Aorta (tissue), 5 donors: ENCODE measurements around the gene GIMAP8. TPM values are rescaled to one million over a fixed set of nuclear protein-coding genes. Genes with fewer than 3 reads are reported as not detected.

Experiments used
- ATAC-seq: fragments of 200-7000 bp; cut with Tn5 transposase; one replicate; pipeline ENCODE4 v1.9.1; 2022; ENCODE audit warnings: moderate library complexity; ENCODE audit not compliant: low FRiP score
- DNase-seq, 2 donors: peaks; one replicate each; pipeline ENCODE4 v3.0.0-alpha.2; 2020
- H3K27ac ChIP-seq, 2 donors: one replicate each; pipeline ENCODE4 v1.5.1; 2013; ENCODE audit warnings: low read length in 2 of 2, mild to moderate bottlenecking in 2 of 2, moderate library complexity in 2 of 2, control low read depth in 1 of 2, inconsistent platforms in 1 of 2, low read depth in 1 of 2
- H3K27me3 ChIP-seq, 2 donors: one replicate each; pipeline ENCODE4 v1.6.1; 2013; ENCODE audit warnings: control low read depth in 1 of 2, low read length in 1 of 2, mild to moderate bottlenecking in 1 of 2, moderate library complexity in 1 of 2; ENCODE audit not compliant: insufficient read depth in 2 of 2, control insufficient read depth in 1 of 2
- H3K36me3 ChIP-seq, 2 donors: one replicate each; pipeline ENCODE4 v1.6.1; 2013; ENCODE audit warnings: control low read depth in 1 of 2, low read length in 1 of 2, mild to moderate bottlenecking in 1 of 2; ENCODE audit not compliant: insufficient read depth in 2 of 2, control insufficient read depth in 1 of 2
- H3K4me1 ChIP-seq, 2 donors: one replicate each; pipeline ENCODE4 v1.6.1; 2013; ENCODE audit warnings: low read length in 2 of 2, control low read depth in 1 of 2, mild to moderate bottlenecking in 1 of 2, moderate library complexity in 1 of 2; ENCODE audit not compliant: insufficient read depth in 2 of 2, control insufficient read depth in 1 of 2
- H3K4me3 ChIP-seq, 2 donors: one replicate each; pipeline ENCODE4 v1.5.1; 2013; ENCODE audit warnings: low read length in 2 of 2, control low read depth in 1 of 2, mild to moderate bottlenecking in 1 of 2
- H3K9me3 ChIP-seq: one replicate; pipeline ENCODE4 v1.6.1; 2013; ENCODE audit warnings: mild to moderate bottlenecking, low read length; ENCODE audit not compliant: control insufficient read depth
- WGBS, 2 donors: extraction: QIAGEN DNeasy Blood & Tissue Kit; methylation state at CpG; one replicate each; pipeline ENCODE4 v1.1.7; 2013; 5-methylcytosine and 5-hydroxymethylcytosine counted together
- intact Hi-C, 2 donors: fragments of 100-400 bp; cut with DNase I; formaldehyde crosslinking; loops; one replicate each; pipeline versions ENCODE4 v1.14.2 to v1.15.0; 2022
- polyA plus RNA-seq, 2 donors: library from polyadenylated mRNA; stranded (reverse); fragments of 200-250 nt; gene quantifications; one replicate each; pipeline ENCODE4 v1.2.3, GENCODE V29; 2013
- total RNA-seq, 2 donors: library from RNA; stranded (reverse); fragmentation: NEBNext Ultra II Directional; extraction: Animal tissue kit (Norgen Biotek cat#: 25700); gene quantifications; one replicate each; pipeline ENCODE4 v1.2.1, GENCODE V29; 2021
- donor health status: healthy with polysubstance abuse.
- donor health status: Bipolar disorder and iron deficiency.
- donor health status: DM: no; HTN: no; CAD: no.
- donor health status: DM: no; HTN: no; CAD: no.
- donor health status: DM: yes; HTN: yes; CAD: no.

The GIMAP8 gene
- total and polyA plus RNA-seq, 4 donors = 1.6 to 41.4 (median 13.3) TPM

- no peaks in the 10 kb centered on the region for H3K9me3 ChIP-seq
- ATAC-seq (no peak), DNase-seq (no peak)
- no peaks in the 10 kb centered on the region for H3K27me3 ChIP-seq
- intact Hi-C loops = no loop called here
- H3K36me3 ChIP-seq = no peaks in the 10 kb centered on the region
- WGBS, 2 donors = 57 to 63% methylated on average over 3 of the region's 3 CpGs
- H3K4me1 ChIP-seq = no peaks in the 10 kb centered on the region
- H3K4me3 ChIP-seq = no peak overlapping the region
- H3K27ac ChIP-seq = no peak overlapping the region
These were observed 53.2 kb downstream of the GIMAP8 start for GRCh38 chr7:150503581-150503980.

GRCh38 chr7:150507947-150508602, 57.6 kb downstream of the GIMAP8 start:
- Histone ChIP-seq H3K27me3 (no peaks in the 10 kb centered on the region), H3K36me3 (no peaks in the 10 kb centered on the region), H3K27ac (no peak overlapping the region), H3K4me3 (no peak overlapping the region), H3K9me3 (no peaks in the 10 kb centered on the region), H3K4me1 (no peaks in the 10 kb centered on the region)
- intact Hi-C loops = no loop called here
- ATAC-seq = no peak
- no peak for DNase-seq
- WGBS, 2 donors = 85% methylated on average over 4 of the region's 4 CpGs

GRCh38 chr7:150511048-150511447, 60.6 kb downstream of the GIMAP8 start:
- Histone ChIP-seq H3K27ac (no peak overlapping the region), H3K9me3 (no peaks in the 10 kb centered on the region), H3K36me3 (no peaks in the 10 kb centered on the region), H3K4me1 (no peaks in the 10 kb centered on the region), H3K27me3 (no peaks in the 10 kb centered on the region), H3K4me3 (no peak overlapping the region)
- WGBS, 2 donors = 63 to 70% methylated on average over 2 of the region's 2 CpGs
- DNase-seq = no peak
- intact Hi-C loops = no loop called here
- ATAC-seq = no peak

- H3K27ac ChIP-seq = no peak overlapping the region
- WGBS, 2 donors = 92 to 94% methylated on average over 17 of the region's 17 CpGs
- H3K4me1 ChIP-seq = no peaks in the 10 kb centered on the region
- ATAC-seq (no peak), DNase-seq (peak in 1 of 2 donors; percentile 42)
- intact Hi-C loops = no loop called here
- no peak overlapping the region for H3K4me3 ChIP-seq
- H3K36me3 ChIP-seq = no peaks in the 10 kb centered on the region
- no peaks in the 10 kb centered on the region for H3K27me3 ChIP-seq
- no peaks in the 10 kb centered on the region for H3K9me3 ChIP-seq
These were observed 63.3 kb downstream of the GIMAP8 start for GRCh38 chr7:150513758-150514157.

GRCh38 chr7:150514748-150515222, 64.4 kb downstream of the GIMAP8 start, which contains the start of gene GIMAP7:
GIMAP7 (plus strand) TSS chr7:150514872; CDS start chr7:150519975, 5,103 bp downstream.
- H3K4me3 ChIP-seq = no peak within 1 kb of the TSS

GRCh38 chr7:150515248-150516147, 65.1 kb downstream of the GIMAP8 start:
- Histone ChIP-seq H3K4me3 (no peak overlapping the region), H3K36me3 (no peaks in the 10 kb centered on the region), H3K9me3 (no peaks in the 10 kb centered on the region), H3K4me1 (no peaks in the 10 kb centered on the region), H3K27me3 (no peaks in the 10 kb centered on the region), H3K27ac (no peak overlapping the region)
- no peak for DNase-seq
- intact Hi-C loops = no loop called here
- WGBS, 2 donors = 77 to 81% methylated on average over 11 of the region's 11 CpGs
- ATAC-seq = no peak

More at GRCh38 chr7:150514748-150515222, 64.4 kb downstream of the GIMAP8 start, which contains the start of gene GIMAP7:
- no peaks in the 10 kb centered on the region for H3K36me3 ChIP-seq
- peak in 1 of 2 donors; percentile 54 for DNase-seq
- H3K9me3 ChIP-seq = no peaks in the 10 kb centered on the region
- H3K27ac ChIP-seq = no peak within 1 kb of the TSS
- H3K27me3 ChIP-seq = no peaks in the 10 kb centered on the region
- peak; percentile 65 for ATAC-seq
- WGBS, 2 donors = 45 to 61% methylated on average over 3 of the region's 3 CpGs
- intact Hi-C loops = no loop called here
- no peaks in the 10 kb centered on the region for H3K4me1 ChIP-seq

- no peak overlapping the region for H3K4me3 ChIP-seq
- ATAC-seq = no peak
- no peaks in the 10 kb centered on the region for H3K36me3 ChIP-seq
- no peak for DNase-seq
- intact Hi-C loops = no loop called here
- 79% methylated on average over 1 of the region's 1 CpG for WGBS, 2 donors
- no peaks in the 10 kb centered on the region for H3K27me3 ChIP-seq
- H3K27ac ChIP-seq = no peak overlapping the region
- no peaks in the 10 kb centered on the region for H3K9me3 ChIP-seq
- no peaks in the 10 kb centered on the region for H3K4me1 ChIP-seq
These were observed 66.7 kb downstream of the GIMAP8 start for GRCh38 chr7:150516956-150517745.

GRCh38 chr7:150519310-150519709, 68.9 kb downstream of the GIMAP8 start:
- DNase-seq (no peak), ATAC-seq (no peak)
- H3K9me3 ChIP-seq = no peaks in the 10 kb centered on the region
- no peaks in the 10 kb centered on the region for H3K36me3 ChIP-seq
- WGBS, 2 donors = 42 to 71% methylated on average over 2 of the region's 2 CpGs
- no peak overlapping the region for H3K4me3 ChIP-seq
- intact Hi-C loops = no loop called here
- H3K27me3 ChIP-seq = no peaks in the 10 kb centered on the region
- H3K4me1 ChIP-seq = no peaks in the 10 kb centered on the region
- no peak overlapping the region for H3K27ac ChIP-seq
